AG20443 (cell line): ENCODE data around the gene RAB22A.

Experiments
- DNase-seq: peaks from one replicate; pipeline ENCODE4 v3.0.0; 2012; ENCODE audit warnings: low spot score, mixed read lengths

The RAB22A gene, protein sequence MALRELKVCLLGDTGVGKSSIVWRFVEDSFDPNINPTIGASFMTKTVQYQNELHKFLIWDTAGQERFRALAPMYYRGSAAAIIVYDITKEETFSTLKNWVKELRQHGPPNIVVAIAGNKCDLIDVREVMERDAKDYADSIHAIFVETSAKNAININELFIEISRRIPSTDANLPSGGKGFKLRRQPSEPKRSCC

DNA sequence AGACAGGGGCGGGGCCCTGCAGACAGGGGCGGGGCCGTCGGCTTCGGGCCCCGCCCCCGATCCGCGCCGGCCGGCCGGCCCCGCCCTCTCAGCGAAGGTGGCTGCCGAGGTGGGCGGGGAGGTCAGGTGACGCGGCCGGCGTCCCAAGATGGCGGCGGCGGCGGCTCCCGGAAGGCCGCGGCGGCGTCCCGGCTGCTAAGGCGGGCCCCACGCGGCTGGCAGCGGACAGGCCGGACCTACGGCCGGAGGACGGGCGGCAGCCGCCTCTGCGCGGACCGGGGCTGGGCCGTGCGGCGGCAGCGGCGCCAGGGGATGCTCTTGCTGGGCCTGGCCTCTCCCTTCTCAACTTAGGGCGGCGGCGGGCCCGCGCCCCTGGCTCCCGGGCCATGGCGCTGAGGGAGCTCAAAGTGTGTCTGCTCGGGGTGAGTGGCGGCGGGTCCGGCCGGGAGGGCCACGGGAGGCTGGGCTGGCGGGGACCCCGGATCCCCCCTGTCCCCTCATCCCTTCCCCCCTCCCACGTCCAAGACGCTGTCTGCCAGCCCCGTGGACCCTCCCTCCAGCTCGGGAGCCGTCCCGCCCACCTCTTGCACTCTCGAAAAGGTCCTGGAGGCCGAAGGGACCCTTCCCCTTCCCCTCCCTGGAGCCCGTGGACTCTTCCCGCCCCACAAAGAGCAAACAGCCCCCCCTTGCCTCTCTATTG lies at the start of gene RAB22A:
Gene RAB22A, plus strand, starts transcription at position 125 of the 700 bp plus-strand sequence. Its CDS starts 262 bp downstream, at position 387.
- DNase-seq: peak; percentile 99

DNA sequence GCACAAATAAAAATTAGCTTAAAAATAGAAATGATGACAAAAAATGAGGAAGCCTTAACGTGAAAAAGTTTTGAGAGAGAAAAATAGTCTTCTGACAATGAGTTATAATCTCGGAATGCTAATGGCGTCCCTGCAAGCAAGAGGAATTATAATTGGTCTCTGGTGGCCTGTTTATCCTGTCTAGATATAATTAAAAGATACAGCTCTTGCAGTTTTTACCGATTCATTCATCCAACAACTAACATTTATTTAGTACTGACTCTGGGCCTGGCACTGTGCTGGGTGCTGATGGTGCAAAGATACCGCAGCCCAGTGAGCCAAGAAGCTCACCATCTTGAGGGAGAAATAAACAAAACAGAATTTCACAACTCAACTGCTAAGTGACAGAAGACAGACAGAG lies 49.5 kb upstream of the RAB22A start:
- DNase-seq: peak; percentile 31

DNA sequence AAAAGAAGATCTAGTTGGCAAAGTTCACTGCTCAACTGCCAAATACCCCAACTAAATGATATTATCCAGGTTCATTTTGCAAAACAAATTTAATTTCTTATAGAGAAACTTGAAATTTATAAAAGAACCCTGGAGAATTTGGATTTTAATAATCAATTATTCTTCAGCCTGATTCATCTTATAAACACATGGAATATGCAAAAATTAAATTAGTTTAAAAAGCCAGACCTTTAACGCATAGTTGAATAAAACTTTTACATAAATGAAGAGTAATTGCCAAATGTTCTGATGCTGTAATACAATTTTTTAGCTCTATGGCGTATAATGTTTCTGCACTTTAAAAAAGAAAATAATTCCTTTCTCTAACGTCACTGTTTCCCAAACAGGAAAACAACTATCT lies 47.9 kb upstream of the RAB22A start:
- no peak for DNase-seq

DNA sequence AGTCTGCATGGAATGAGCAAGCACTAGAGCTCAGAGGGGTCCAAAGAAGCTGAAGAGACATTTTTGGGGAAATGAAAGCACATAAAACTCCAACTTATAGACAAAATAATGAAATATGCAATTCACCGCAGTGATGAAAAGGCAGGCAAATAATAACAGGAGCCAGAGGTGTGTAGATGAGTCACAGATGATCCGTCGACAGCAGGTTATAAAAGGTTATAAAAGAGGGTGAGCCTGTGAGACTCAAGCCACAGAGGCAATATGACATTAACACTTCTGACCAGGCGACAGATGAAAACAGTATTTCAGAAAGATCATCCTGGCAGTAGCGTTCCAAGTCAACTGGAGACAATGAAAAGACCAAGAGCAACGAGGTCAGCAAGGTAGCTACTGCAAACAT lies 45.2 kb upstream of the RAB22A start:
- no peak for DNase-seq

DNA sequence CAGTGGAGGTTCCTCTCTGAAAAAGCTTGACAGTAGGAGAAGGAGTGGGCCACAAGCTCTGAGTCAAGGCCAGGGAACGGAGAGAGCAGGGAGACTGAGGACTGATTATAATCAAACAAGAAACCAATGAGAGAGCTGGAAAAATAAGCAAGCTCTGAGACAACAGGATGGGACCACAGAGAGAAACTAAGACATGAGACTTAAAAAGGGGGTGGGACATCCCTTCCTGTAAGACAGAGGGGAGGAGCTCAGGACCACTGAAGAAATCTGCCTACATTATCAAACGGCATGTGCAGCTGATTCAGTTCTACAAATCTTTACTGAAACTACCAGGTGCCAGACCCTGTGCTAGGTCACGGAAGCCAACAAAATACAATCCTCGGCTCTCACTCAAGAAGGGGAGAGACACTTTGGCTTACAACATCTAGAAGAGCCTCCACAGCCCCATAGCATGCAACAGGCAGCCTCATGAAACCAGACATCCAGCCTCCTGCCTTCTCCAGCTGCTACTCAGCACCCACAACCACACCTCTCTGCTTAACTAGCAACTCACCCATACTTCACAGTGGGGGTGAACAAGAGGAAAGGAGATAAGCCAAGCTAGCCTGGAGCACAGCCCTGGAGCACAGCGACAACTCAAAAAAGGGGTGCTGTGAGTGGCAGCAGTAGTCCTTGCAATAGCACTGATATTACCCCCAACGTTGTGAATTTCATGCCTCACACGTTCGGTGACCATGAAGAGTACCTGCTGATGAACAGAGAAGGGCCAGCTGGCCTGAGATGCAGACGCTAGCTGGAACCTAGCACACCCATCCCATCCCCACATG lies 41.9 kb upstream of the RAB22A start:
- DNase-seq: no peak

DNA sequence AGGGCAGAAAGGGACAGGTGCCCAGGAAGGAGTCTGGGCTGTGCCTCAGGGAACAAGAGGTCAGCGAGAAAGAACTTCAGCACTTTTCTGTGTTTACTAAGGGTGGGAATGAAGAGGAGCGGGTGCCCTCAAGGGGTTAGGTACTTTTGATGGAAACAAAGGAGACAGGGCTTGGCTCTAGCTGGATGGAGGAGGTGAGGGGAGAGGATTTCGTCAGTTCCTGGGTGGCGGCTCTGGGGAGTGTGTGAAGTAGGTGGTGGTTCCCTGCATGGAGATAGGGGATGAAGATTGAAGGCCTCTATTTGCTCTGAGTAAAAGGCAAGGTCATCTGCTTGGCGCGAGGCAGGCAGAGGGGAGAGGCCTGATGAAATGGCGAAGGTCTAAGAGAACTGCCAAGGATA lies 41.1 kb upstream of the RAB22A start:
- no peak for DNase-seq

DNA sequence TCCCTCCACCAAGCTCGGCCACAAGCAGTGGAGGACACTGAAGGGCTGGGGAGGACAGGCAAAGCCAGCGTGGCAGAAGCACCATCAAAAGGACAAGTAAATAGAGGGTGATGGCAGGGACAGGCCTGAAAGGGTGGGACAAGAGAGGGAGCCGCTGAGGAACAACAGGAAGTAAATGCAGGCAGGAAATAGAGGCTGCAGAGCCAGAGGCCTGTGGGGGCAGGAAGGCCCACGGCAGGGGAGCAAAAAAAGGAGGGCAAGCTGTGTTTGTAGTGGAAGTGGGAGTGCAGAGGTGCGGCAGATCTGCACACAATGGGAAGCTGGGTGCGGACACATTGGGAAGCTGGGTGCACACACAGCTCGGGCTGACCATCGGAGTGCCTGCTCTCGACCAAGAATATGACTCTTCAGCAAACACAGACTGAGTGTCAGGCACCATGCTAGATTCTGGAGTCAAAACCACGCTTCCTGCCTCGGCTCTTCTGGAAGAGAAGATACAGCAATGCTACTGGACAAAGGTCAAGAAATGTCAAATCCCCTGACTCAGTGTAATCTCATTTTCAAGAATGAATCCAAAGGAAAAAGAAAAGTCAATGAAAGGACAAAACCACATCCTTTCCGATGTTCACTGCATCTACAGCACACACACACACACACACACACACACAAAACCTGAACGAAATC lies 40.4 kb upstream of the RAB22A start:
- no peak for DNase-seq

DNA sequence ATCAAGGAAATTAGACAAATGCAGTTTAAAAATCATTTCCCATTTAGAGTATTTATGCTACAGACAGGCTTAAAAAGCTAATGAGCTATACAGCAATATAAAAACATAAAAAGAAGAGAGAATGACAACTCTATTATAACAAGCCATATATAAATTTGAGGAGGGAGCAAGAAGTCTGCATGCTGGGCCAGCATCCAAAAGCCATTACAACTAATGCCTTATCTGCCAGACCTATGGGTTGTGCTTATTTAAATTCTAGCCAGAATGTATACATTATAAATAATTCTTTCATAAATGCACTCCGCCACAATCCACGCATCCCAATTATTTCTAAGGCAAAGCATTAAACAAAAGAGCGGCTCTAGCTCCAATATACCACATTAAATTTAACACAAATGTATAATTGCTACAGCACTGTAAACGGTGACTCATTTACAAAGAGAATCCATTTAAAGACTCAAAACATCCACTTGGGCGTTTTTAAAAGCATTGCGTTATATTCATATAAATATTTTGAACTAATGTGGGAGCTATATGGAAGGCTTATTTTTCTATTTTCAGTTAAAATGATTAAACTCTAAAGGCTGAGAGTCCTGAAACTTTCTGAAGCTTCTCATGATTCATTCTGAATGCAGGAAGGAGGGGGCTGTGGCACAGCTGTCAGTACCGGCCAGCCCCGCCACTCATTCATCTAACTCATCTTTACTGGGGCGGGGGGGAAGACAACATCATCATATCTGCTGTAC lies 37.7 kb upstream of the RAB22A start:
- DNase-seq: no peak

DNA sequence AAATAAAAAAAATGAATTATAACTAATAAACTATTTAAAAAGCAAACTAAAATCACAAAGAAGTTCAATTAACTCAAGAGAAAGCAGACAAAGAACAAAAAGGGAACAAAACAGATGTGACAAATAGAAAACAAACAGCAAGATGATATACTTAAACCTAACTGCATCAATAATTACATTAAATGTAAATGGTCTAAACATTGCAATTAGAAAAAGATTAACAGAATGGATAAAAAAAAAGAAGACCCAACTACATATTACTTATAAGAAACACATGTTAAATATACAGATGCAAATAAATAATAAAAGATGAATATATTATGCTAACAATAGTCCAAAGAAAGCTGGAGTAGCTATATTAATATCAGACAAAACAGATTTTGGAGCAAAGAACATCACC lies 35.1 kb upstream of the RAB22A start:
- no peak for DNase-seq

DNA sequence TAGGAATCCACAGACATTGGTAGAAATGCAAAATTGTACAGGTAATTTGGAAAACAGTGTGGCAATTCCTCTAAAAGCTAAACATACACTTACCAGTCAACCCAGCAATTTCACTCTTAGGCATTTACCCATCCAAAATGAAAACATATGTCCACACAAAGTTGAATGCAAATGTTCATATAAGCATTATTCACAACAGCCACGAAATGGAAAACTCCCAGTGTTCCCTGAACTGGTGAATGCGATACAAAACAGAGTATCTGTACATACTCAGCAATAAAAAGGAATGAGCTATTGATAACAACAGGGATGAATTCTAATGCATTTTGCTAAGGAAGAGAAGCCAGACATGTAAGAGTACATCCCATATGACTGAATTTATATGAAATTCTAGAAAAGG lies 32.4 kb upstream of the RAB22A start:
- DNase-seq: no peak

DNA sequence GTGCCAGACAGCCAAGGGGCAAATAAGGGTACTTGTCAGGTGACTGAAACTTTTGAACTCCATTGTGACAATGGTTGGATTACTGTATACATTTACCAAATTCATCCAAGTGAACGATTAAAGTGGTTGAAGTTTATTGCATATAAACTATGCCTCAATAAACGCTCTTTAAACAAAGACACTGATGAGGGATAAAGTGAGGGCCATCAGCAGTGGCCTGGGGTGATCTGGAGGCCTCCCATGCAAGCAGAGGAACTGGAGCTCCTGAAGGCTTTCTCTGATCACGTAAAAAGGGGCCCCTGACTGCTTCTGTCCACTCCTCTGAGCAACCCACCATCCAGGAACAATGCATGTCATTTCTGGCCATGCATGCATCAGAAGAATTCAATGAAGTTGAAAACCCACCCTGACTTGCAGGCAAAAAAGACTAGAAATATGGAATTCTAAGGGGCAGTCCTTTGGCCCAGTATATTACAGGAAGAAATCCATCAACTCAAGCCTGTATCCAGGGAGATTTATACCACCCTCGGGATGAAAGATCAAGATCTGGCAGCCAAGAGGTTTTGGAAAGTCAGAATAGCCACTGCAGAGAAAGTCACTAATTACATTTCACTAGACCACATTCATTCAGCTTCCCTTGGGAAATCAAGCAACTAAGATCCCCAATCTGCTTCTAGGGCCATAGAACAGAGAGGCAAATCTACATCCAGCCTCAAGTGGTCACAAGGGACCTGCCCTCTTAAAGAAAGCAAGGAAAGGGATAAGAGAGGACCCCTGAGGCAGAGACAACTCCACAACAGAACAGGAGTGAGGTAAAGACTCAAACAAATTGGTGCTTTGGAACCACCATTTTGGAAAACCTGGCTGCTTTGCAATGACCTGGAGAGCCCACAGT lies 31.7 kb upstream of the RAB22A start:
- no peak for DNase-seq

DNA sequence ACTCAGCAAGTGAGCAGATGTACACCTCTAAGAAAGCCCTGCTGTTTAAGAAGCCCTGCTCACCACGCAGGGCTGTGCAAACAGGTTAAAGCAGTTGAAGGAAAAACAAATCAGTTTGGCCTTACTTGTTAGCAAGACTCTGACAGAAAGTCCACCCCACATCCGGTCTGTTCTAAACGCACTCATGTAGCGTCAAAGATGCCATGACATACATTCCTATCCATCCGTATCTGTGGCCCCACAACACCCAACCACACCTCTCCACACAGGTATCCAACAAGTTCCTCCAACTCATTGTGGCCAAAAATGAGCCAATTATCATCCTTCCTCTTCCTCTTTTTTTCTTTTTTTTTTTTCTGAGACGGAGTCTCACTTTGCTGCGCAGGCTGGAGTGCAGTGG lies 22.8 kb upstream of the RAB22A start:
- DNase-seq: no peak

DNA sequence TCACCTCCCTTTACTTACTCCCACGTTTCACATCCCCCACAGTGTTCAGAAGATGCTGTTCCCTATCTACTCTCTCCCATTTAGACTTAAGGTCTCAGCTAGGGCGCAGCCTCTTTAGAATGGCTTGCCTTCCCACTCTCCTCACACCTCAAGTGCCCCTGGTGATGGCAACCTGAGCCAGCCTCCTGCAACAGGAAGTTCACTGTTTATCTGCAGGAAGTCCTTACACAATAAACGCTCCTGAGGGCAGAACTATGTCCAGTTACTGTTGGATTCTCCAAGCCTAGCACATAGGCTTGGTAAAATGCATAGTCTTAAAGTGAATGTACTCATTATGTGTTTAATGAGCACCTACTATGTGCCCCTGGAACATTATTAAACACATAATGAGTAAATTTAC lies 21.9 kb upstream of the RAB22A start:
- no peak for DNase-seq

DNA sequence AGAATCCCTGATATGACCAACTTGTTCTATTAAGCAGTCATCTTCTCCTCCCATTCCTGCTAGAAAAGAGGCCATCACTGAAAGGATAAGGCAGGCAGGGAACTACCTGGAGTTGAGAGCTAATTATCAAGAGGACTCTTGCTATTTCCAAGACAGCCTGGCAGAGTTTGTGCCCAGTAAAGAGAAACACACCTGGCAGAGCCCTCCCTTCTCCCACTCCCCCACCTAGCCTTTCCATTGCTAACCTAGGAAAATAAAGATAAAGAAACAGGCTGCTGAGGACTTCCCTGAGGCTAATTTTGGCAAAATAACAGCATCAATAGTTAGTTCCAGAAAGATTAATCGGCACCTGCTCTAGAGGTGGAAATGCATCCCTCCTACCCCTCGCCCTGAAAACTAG lies 20.4 kb upstream of the RAB22A start:
- DNase-seq: no peak

DNA sequence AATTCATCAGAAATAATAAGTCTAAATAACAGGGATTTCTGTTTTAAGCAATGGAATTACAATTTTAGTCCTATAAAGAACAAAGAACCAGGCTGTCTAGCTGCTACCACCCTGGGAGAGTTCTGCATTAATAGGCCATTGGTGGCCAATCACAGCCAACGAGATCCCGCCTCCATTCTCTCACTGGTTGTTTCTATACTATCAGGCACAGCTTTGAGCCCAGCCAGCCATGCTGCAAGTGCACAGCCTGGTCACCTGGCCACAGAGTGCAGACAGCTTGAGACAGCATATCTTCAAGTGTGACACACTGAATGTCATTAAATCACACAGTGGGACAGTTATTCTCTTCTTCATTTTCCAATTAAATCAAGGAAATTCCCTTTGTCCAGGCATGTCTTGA lies 16.1 kb upstream of the RAB22A start:
- no peak for DNase-seq

DNA sequence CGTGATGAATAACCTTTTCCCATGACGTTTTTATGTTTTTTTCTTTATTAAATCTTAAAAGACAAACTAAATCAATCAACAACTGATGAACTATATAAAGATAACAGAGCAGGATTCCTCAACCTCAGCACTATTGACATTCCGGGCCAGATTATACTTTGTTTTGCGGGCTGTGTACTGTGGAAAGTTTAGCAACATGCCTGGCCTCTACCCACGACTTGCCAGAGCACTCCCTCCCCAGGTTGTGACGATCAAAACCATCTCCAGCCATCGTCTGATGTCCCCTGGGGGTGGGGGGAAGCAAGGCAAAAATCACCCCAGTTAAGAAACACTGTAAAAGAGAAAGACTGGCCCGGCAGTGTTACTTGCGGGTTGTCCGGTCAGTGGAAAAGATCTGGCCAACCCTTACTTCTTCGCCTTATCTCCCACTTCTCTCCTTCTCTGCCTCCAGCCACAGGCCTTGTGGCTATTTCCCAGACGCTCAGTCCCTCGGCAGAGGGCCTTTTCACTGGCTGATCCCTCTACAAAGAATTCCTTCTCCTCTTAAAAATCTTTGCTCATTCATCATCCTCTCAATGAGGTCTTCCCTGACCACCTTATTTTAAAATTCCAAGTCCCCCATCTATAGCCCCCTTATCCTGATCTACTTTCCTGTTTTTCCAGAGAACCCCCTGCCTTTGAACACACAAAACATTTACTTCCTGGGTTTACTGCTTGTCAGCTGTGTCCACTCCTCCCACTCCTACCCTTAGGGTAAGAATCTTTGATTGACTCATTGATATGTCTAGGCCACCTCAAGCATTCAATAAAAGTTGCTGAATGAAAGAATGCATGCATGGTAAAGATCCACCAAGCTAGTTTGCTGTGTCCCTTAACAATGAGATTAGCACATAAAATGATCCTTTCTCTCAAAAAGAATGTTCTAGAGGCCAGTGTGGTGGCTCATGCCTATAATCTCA lies 14.7 kb upstream of the RAB22A start:
- DNase-seq: no peak

DNA sequence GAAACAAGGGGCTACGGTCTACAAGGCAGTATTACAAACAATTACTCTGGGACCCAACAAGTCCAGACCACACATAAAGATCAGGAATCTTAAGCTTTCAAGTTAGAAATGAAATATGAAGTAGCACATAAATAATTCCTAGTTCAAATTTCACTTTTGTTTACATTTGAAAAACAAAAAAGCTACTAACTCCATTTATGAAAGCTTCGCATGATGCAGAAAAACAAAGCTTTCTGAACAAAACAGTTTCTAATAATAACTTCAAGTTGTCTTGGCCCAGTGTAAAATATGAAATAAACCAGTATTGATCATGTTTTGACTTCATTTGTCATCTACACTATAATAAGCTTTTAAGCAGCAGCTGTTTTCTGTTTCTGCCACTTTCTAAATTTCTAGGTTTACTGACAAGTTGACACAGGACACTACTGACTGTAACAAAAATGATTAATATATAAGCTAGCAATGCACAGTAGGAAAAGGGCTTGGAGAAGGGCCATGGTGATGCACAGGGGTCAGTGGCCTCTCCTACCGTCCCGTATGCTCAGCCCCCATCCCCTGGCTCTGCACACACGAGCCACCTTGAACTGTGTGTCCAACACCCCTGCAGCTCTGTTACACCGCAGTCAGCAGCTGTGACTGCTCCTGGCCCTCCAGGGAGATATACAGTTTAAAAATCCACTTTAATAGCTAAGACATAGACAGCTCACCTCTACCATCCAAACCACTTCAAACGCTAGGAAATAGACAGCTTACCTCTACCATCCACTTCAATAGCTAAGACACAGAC lies 13.3 kb upstream of the RAB22A start:
- no peak for DNase-seq

DNA sequence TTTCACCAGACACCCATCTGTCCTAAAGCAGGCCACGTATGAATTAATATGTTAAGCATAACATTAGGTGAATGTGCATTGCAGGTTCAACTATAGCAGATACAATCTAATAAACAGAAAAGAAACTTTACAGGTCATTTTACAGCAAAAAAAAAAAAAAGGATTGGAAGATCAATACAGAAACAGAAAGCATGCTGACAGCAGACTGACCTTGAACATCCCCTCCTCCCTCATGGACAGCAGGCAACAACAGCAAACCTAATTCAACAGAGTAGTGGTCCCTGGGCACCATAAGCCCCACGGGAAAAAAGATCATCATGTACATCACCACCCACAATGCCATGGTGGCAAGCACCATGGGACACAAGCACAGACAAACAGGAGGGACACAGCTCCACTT lies 12.1 kb upstream of the RAB22A start:
- no peak for DNase-seq

DNA sequence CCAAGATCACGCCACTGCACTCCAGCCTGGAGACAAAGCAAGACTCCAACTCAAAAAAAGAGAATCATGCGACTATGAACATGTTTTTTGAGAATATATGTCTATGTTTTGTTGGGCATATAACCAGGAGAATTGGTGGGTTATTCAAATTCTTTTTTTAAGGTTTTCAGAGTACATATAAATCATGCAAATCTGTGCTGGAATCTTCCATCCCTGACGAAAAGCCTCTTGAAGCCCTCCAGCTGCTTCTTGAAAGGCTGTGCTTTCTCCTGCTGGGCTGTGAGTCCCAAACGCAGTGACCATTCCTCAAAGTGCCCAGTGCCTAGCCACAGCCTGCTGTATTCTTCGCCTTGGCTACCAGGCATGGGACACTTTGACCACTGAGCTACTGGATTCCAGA lies 9.2 kb upstream of the RAB22A start:
- no peak for DNase-seq
